Hepatic stellate cell (primary cell): ENCODE data around the gene KCTD1.

Source experiments
- DNase-seq: peaks from one replicate; pipeline ENCODE4 v3.0.0; 2011; ENCODE audit warnings: low spot score

Gene KCTD1

DNA sequence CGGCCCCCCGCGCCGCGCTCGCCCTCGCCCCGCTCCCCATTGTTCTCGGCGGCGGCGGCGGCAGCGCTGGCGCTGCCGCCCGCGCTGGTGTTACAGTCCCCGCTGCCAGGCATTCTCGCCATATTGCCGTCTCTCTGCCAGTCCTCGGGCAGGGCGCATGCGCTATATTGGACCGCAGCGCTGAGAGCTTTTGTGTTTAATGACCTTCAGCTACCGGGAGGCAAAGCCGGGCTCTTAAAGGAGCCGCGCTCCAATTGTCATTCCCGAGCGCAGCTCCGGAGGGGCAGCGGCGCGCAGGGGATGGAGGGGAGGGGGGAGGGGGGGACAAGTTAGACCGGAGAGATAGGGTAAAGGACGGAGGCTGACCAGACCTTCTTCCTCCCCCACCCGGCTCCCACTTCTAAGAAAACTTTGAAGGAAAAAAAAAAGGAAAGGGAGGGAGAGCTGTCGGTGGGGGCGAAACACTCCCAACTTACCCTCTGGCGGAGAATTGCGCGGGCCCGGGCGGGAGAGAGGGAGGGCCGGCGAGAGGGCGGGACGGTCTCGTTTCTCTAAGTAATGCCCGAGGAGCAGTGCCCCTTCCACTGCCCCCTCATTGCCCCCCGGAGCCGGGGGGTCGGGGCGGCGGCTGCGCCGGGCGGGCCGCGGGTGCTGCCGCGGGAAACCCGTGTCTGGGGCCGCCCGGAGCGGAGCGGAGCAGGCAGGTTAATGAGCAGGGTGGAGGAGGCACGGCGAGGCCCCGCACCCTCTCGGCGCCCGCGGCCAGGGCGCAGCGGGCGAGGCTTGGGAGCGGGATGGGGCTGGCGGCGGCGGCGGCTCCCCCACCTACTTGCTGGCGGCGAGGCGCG is at the start of gene KCTD1:
TSS of gene KCTD1 (minus strand) at position 139 of the 848 bp plus-strand sequence. CDS start at position 122, 17 bp downstream.
- peak; percentile 90 for DNase-seq

DNA sequence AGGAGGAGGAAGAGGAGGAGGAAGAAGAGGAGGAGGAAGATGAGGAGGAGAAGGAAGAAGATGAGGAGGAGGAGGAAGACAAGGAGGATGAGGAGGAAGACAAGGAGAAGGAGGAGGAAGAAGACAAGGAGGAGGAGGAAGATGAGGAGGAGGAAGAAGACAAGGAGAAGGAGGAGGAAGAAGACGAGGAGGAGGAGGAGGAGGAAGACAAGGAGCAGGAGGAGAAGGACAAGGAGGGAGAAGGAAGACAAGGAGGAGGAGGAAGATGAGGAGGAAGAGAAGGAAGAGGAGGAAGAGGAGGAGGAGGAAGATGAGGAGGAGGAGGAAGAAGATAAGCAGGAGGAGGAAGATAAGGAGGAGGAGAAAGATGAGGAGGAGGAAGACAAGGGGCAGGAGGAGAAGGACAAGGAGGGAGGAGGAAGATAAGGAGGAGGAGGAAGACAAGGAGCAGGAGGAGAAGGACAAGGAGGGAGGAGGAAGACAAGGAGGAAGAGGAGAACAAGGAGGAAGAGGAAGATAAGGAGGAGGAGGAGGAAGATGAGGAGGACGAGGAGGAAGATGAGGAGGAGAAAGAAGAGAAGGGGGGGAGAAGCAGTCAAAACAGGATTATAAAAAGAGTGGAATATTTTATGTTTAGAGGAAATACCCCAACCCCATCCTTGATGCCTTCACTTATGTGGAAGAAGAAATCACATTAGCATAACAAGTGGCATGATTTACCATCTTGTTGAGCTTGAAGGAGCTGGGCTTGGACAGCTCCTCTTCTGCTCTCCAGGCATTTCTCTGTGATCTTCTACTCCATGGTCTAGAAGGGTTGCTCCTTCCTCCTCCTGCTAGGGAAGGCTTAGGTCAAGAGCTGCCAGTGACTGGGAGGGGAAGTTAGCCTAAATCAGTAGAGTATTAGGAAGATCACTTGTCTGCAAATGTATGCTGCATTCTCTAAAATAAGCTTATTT is 45.3 kb upstream of the KCTD1 start:
- DNase-seq = no peak

DNA sequence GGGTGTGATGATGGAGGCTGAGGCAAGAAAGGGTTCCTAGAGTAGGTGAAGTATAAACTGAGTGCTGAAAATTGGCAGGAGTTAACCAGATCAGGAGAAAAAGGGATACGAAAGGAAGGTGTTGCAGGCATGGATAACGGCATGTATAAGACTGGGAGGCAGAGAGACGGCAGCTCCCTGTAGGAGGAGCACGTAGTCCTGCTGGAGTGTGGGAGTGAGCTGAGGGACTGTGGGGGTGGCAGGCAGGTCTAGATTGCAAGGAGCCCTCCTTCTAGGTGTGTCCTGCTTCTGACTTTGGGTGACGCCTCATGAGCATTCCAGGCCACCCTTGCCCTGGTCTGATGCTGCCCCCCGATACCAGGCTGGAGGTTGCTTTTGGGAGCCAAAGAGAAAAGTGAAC is 36.4 kb upstream of the KCTD1 start:
- DNase-seq = no peak

DNA sequence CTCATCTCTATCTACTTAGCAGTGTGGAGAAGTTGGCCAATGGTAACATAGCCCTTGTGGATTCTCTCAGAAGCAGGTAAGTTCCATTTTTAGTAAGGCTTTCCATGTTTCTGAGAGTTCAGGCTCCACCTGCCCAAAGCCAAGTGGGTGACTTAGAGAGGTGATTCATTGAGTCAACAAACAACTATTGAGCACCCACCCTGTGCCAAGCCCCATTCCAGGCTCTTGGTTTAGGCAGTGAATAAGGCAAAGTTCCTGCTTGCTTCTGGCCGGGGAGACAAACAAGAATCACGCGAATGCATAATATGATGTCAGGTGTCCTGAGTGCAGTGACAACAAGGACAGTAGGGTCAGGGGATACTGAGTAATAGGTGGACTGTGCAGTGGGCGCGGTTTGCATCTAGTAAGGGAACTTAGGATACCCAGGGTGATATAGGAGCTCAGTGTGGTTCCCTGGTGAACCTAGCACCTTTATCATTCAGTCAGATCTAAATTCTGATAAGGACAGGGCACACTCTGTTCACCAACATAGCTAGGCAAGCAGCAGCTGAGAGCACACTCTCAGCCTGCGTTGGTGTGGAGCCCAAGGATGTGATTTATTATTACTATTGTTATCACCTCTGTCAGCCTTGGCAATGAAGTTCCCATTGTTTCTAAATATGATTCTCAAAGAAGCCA is 31.7 kb upstream of the KCTD1 start:
- no peak for DNase-seq

DNA sequence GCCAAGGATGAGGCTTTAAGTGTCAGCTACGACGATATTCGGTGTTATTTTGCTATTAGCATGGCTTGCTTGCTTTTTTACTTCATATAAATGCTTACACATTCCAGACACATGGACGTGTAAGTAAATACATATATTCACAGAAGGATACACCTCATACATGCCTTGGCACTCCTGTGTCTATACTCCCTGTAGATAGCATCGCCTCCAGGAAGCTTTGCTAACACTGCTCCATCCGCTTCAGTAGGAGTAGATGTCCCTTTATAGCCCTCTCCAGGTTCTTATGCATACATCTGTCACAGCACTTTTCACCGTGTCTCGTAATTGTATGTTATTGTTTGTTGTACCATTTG is 27.5 kb upstream of the KCTD1 start:
- no peak for DNase-seq

DNA sequence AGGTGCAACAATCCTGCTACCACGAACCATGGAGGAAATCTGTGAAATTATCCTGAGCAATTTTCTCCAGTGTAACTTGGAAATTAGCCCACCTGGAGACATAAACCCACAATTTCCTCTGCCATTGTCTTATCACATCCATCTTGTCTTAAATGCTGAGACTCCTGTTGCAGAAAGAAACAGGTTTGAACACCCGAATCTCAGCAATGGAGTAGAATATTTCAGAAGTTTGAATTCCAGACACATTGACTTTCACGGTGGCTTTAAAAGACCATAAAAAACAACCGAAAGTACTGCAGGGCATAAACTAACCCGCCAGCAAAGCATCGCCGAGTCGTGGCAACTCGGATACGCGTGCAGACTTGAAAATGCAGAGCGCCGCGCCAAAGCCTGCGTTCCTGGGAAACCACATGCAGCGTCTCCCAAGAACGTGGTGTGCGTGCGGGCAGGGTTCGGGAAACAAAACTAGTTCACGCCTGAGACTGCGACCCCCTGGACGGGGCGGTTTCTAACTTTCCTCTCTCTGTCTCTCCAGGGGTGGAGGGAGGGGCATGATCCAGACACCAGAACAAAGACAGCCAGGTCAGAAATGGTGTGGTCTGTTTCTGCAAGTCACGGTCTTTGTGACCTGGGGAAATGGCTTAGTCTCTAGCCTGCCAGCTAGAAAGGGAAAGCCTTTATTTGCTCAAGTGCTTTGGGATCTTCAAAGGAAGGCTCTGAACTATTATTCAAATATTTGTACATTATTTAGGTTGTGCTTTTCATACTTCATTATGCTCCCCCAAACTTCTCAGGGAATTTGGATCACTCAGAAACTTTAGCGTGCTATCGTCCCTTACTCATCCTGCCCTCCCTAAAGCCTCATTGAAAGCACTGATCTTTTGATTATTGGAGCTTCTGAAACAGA is 26.9 kb upstream of the KCTD1 start:
- DNase-seq = peak; percentile 19

DNA sequence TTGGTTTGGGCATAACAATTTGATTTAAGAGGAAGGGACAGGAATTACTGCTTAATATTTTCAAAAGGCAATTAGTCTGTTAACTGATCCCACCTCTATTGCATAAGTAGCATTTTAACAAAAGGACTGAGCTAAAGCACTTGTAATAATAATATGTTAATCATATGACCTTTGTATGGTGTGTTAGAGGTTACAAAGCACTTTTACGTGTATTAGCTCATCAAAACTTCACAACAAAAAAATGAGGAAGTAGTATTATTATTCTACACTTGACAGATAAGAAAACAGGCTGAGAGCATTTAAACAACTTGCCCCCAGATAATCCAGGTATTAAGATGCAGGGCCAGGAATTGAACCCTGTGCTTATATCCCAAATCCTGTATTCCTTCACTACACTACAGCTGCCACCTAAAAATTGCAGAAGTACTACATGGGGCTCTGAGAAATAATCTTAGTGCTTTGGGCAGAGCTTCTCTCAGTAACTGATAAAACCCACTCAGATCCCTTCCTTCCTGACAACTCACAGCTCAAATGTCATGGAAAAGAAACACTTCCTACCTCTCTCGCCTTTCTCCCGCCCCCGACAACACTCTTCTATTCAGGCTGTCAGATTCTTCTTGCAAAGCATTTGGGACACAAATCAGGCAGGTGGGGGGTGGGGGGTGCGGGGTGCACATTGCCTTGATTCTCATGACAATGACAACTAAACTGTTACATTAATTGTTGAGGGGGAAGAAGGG is 20.7 kb upstream of the KCTD1 start:
- DNase-seq = no peak

DNA sequence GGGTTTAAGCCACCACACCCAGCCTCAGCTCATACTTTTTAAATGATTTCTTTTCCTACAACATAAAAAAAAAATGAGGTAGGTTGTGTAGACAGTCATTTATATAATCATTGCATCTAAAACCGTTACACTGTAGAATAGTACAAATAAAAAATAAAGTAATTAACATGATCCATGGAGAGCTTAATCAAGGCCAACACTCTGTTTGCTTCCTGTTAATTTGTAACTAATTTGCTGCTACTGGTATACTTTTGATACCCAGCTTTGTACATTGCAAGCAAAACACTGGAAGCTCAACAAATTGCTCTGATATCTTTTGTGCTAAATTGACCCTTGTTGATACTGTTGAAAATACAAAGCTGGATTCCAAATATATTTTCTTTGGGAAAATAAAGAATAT is 20.2 kb upstream of the KCTD1 start:
- no peak for DNase-seq

DNA sequence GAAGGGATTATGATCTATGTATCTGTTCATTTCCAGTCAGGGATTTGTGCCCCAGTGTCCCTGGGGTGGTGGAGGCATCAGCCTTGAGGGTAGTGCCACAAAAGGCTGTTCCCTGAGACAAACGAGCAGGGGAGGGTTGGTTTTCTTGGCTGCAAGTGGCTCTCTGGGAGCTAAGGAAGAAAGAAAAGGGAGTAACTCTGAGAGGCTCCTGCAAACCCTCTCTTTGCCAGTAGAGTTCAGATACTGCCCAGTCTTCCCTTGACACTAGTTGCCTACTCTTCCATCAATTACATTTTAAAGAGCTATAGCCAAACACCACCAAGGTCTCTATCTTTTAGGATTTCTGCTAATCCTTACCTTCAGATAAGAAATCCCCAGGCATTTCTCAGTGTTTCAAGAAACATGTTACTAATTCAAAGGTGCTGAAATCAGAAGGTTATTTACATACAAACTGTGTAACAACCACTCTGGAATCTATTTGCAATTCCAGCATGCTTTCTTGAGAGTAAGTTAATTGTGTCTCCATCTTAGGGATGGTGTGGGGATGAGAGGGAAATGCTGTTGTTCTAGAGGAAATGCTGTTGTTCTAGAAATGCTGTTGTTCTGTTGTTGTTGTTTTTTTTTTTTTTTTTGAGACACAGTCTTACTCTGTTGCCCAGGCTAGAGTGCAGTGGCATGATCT is 18.7 kb upstream of the KCTD1 start:
- DNase-seq = no peak

DNA sequence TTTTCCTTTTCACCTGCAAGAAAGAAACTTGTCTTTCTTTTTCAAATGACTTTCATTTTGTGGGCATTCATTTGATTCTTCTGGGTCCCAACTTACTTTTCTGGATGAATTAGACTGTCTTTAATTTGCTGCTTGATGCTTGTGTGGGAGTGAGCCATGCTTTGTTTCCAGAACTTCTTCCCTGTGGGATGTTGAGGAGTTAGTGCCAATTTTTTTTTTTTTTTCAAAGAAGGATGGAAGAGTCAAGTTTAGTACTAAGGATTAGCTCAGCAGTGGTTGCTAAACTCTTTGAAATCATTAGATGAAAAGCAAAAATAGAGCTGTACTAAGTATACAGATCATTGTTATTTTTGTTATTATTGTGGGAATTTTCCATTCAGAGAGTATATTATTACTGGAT is 17.2 kb upstream of the KCTD1 start:
- DNase-seq = no peak

DNA sequence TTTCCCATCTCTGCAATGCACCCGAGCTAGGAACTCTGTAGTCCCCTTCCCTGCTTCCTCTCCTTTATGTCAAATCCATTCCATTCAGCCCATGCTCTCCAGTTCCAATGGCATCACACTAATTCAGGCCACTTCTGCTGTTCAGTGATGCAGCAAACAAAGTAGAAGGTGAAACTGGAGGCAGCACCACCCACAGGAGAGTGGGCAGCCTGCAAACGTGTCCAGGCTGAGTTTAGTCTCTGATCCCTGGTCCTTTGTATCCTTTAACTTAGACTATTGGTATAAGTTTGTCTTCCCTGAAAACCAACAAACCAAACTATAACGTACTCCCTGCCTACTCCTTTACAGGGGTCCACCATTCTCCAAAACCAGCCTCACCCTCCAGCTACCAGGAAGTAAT is 14.7 kb upstream of the KCTD1 start:
- DNase-seq = no peak

DNA sequence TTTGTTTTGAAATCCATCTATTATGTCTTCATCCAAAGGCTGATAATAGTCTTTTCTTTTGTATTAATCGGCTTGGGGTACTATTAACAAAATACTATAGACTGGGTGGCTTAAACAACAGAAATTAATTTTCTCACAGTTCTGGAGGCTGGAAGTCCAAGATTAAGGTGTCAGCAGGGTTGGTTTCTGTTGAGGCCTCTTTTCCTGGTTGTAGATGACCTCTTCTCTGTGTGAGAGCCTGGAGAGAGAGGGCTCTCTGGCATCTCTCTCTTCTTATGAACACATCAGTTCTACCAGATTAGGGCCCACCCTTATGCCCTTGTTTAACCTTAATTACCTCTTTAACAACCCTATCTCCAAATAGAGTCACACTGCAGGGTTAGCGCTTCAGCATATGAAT is 14.2 kb upstream of the KCTD1 start:
- no peak for DNase-seq

DNA sequence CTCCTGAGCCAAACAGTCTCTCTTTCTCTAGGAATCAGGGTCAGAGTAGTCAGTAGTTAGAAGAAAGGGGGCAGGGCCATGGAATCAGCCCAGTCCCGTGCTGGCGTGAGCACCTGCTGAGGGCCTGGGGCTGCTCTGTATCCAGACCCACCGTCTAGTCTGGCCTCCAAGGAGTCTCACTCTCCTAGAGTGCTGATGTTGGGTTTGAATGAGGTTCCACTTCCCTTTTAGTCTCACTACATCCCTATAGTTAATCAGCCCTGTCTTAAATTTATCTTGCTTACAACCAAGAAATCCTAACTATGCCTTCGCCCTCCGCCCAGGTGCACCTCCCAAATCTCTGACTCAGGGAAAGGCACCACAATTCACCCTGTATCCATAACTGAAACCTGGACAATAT is 13.4 kb upstream of the KCTD1 start:
- DNase-seq = no peak

DNA sequence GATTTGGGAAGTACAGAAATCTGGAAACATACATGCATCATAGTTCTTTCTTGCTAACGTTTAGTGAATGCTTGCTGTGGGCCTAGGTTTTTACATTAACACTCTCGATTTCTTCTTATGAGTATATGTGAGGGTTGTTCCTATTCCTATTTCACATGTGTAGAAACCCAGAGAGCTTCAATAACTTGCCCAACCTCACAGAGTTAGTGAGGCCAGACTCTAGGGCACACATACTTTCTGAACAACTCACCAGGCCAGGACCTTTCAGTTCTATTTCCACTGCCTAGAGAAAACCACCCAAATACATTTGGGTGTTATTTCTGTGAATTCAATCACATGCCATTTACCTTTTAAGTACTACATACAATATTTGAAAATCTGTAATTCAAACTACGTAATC is 8.2 kb upstream of the KCTD1 start:
- no peak for DNase-seq

DNA sequence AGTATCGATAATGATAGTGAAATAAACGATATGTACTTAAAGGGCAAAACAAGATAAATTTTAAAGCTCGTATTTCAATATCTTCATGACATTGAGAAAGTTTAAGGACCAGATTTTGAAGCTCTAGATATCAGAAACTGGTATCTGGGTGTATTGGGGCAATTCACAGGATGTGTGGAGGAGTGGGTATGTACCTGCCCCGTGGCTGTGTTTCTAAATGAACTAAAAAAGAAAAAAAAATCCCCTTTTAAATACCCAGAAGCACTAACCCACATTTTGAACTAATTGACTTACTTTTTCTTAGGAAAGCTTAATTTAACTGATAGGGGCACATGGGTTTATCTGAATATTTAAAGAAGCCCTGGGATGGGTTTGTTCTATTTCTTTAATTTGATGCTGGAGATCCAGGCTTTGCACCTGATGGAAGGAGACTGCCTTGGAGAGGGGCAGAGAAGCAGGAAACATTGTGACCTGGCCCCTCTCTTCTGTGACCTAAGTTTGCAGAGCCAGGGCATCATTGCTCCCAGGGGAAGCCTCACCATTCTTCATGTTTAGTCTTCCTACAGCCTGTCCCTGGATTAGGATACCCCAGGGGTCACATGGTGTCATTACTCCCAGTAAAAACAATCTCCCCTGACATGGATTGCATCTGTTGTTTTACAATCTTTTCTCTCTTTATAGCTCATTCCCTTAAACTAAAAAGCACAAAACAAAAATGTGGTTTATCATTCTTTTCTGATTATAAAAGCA is 7.6 kb upstream of the KCTD1 start:
- DNase-seq = no peak

DNA sequence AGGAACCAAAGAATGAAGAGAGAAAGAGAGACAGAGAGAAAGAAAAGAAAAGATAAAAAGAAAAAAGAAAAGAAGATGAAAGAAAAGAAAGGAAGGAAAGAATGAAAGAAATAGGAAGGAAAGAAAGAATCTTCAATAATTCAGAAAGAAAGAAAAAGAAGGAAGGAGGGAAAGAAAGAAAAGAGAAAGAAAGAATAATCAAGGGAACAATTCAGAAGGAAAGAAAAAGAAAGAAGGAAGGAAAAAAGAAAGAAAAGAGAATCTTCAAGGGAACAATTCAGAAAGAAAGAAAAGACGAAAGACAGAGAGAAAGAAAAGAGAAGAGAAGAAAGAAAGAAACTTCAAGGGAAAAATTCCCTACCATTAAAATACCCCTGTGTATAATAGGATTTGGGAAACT is 5.6 kb upstream of the KCTD1 start:
- DNase-seq = no peak

DNA sequence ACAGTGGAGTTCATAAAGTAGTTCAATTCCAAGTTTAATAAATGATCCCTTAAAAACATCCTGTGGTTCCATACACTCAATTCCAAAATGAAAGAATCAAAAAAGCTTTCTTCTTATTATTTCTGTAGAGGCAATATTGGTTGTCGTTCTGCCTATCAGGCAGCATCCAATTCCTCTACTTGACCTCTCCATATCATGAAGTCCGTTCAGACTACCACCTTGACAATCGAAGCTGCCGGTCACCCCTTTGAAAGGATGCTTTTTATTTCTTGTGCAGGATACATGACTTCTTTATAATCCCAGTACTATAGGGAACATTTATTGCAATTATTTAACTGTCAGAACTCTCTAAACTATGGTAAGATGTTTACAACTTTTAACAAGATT is 3.3 kb upstream of the KCTD1 start:
- no peak for DNase-seq

DNA sequence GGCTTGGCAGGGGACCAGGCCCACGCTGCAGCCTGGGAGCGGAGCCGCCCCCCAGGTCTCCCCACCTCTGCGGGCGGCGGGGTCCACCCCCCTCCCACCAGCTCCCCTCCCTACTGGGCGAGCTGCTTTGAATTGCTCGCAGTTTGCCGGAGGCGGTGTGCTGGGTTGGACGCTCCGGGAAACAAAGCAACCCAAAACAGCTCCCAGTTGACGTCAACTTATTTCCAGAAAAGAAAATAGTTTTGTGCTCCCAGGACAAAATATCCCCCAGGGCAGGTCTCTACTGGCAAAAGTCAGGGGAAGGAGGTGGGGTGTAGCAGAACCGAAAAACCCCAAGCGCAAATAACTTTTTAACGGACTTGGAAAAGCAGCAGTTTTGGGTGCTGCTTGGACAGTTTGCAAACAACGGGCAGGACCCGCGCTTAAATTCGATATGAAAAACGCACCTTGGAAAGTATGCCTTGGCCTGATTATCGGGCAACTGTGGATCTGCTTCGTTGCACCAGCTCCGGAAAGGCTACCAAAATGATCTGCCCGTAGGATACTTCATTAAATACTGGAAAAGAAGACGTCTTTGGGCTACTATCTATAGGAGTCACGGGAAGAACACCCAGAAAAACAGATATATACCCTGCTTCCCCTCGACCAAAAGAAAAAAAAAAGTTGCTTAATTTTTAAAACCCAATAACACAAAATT is 2.8 kb upstream of the KCTD1 start:
- no peak for DNase-seq
